Vagina (tissue), 2 donors: ENCODE measurements around the gene RCSD1. TPM values are rescaled to one million over a fixed set of nuclear protein-coding genes. Genes with fewer than 3 reads are reported as not detected.

Experiments used
- DNase-seq, 2 donors: peaks; one replicate each; pipeline ENCODE4 v3.0.0-alpha.2; 2017; ENCODE audit errors: extremely low spot score in 2 of 2
- H3K27ac ChIP-seq: fragments of 200-600 bp; sonication (generic); one replicate; pipeline ENCODE4 v1.5.1; 2019
- H3K27me3 ChIP-seq: fragments of 200-600 bp; sonication (generic); one replicate; pipeline ENCODE4 v1.5.1; 2019
- H3K36me3 ChIP-seq, 2 donors: fragments of 200-600 bp; sonication (generic); one replicate each; pipeline ENCODE4 v1.5.1; 2017 to 2019
- H3K4me1 ChIP-seq: fragments of 200-600 bp; sonication (generic); one replicate; pipeline ENCODE4 v1.5.1; 2019
- H3K4me3 ChIP-seq, 2 donors: fragments of 200-600 bp; sonication (generic); 1 replicate in 1 of 2; 2 replicates in 1 of 2; pipeline ENCODE4 v1.5.1; 2016 to 2019
- H3K9me3 ChIP-seq: fragments of 200-600 bp; sonication (generic); one replicate; pipeline ENCODE4 v1.5.1; 2019
- CTCF ChIP-seq, 3 experiments: fragments of 450-650 bp in 2 of 3; fragments of 200-600 bp in 1 of 3; sonication (generic) in 1 of 3; IDR thresholded peaks; one replicate each; pipeline ENCODE4 v1.5.1; 2017 to 2019; ENCODE audit warnings: antibody characterized with exemption in 3 of 3, mild to moderate bottlenecking in 2 of 3, moderate library complexity in 2 of 3
- POLR2A ChIP-seq, 2 donors: fragments of 450-650 bp; IDR thresholded peaks; one replicate each; pipeline ENCODE4 v1.6.1; 2017; ENCODE audit warnings: antibody characterized with exemption in 2 of 2, mild to moderate bottlenecking in 2 of 2, moderate library complexity in 2 of 2
- POLR2AphosphoS5 ChIP-seq, 2 donors: sonication (generic); formaldehyde crosslinking; IDR thresholded peaks; one replicate each; pipeline ENCODE4 v1.9.0; 2017; ENCODE audit warnings: antibody characterized with exemption in 2 of 2, mild to moderate bottlenecking in 2 of 2, low read depth in 1 of 2; ENCODE audit not compliant: insufficient read depth in 1 of 2
- intact Hi-C: fragments of 100-400 bp; cut with DNase I; formaldehyde crosslinking; loops from one replicate; pipeline ENCODE4 v1.15.1; 2023
- total RNA-seq: library from RNA; depleted of rRNA; stranded (reverse); fragments of >200 nt; gene quantifications from one replicate; pipeline ENCODE4 v1.2.3, GENCODE V29; 2016

RCSD1 gene
- total RNA-seq, 1 donor from 2014 or later, result 11.5 TPM

- no peak for DNase-seq
- intact Hi-C loops, result no loop called here
- Histone ChIP-seq H3K4me1 (peaks cover 50% of the 10 kb centered on the region), H3K27ac (no peak overlapping the region), H3K9me3 (no peaks in the 10 kb centered on the region), H3K27me3 (no peaks in the 10 kb centered on the region), H3K36me3 (no peaks in the 10 kb centered on the region), H3K4me3 (no peak overlapping the region)
- TF ChIP-seq CTCF (IDR thresholded peaks at IDR 0.05) (no peak), POLR2A (IDR thresholded peaks at IDR 0.05) (no peak), POLR2AphosphoS5 (IDR thresholded peaks at IDR 0.05; ENCODE audit: insufficient read depth in 1 of 2, low read depth in 1 of 2) (no peak)
Observed at GRCh38 chr1:167747988-167748387, 118.0 kb downstream of the RCSD1 start.

GRCh38 chr1:167748906-167749305 lies 118.9 kb downstream of the RCSD1 start:
- no peak overlapping the region for H3K4me3 ChIP-seq
- no peaks in the 10 kb centered on the region for H3K9me3 ChIP-seq
- no peak for TF ChIP-seq POLR2AphosphoS5 (IDR thresholded peaks at IDR 0.05; ENCODE audit: insufficient read depth in 1 of 2, low read depth in 1 of 2)
- no peak for TF ChIP-seq POLR2A (IDR thresholded peaks at IDR 0.05)
- TF ChIP-seq CTCF (IDR thresholded peaks at IDR 0.05), result no peak
- no peaks in the 10 kb centered on the region for H3K27me3 ChIP-seq
- H3K4me1 ChIP-seq, result peaks cover 59% of the 10 kb centered on the region
- H3K36me3 ChIP-seq, result no peaks in the 10 kb centered on the region
- intact Hi-C loops, result no loop called here
- no peak for DNase-seq
- H3K27ac ChIP-seq, result no peak overlapping the region

GRCh38 chr1:167749741-167750140 lies 119.7 kb downstream of the RCSD1 start:
- Histone ChIP-seq H3K27ac (no peak overlapping the region), H3K27me3 (no peaks in the 10 kb centered on the region), H3K4me3 (no peak overlapping the region), H3K36me3 (no peaks in the 10 kb centered on the region), H3K9me3 (no peaks in the 10 kb centered on the region), H3K4me1 (peaks cover 61% of the 10 kb centered on the region)
- intact Hi-C loops, result no loop called here
- TF ChIP-seq CTCF (IDR thresholded peaks at IDR 0.05), result no peak
- no peak for TF ChIP-seq POLR2AphosphoS5 (IDR thresholded peaks at IDR 0.05; ENCODE audit: insufficient read depth in 1 of 2, low read depth in 1 of 2)
- TF ChIP-seq POLR2A (IDR thresholded peaks at IDR 0.05), result no peak
- DNase-seq, result no peak

GRCh38 chr1:167750641-167751040 lies 120.6 kb downstream of the RCSD1 start:
- Histone ChIP-seq H3K9me3 (no peaks in the 10 kb centered on the region), H3K27me3 (no peaks in the 10 kb centered on the region), H3K4me3 (no peak overlapping the region), H3K36me3 (no peaks in the 10 kb centered on the region), H3K4me1 (peaks cover 65% of the 10 kb centered on the region), H3K27ac (no peak overlapping the region)
- intact Hi-C loops, result no loop called here
- TF ChIP-seq CTCF (IDR thresholded peaks at IDR 0.05), result no peak
- TF ChIP-seq POLR2A (IDR thresholded peaks at IDR 0.05), result no peak
- no peak for TF ChIP-seq POLR2AphosphoS5 (IDR thresholded peaks at IDR 0.05; ENCODE audit: insufficient read depth in 1 of 2, low read depth in 1 of 2)
- no peak for DNase-seq

- no peak for DNase-seq
- Histone ChIP-seq H3K27ac (no peak overlapping the region), H3K9me3 (no peaks in the 10 kb centered on the region), H3K36me3 (no peaks in the 10 kb centered on the region), H3K27me3 (no peaks in the 10 kb centered on the region), H3K4me1 (peaks cover 63% of the 10 kb centered on the region), H3K4me3 (no peak overlapping the region)
- intact Hi-C loops, result no loop called here
- TF ChIP-seq CTCF (IDR thresholded peaks at IDR 0.05) (no peak), POLR2AphosphoS5 (IDR thresholded peaks at IDR 0.05; ENCODE audit: insufficient read depth in 1 of 2, low read depth in 1 of 2) (no peak), POLR2A (IDR thresholded peaks at IDR 0.05) (no peak)
Observed at GRCh38 chr1:167751676-167752075, 121.6 kb downstream of the RCSD1 start.
